ENCODE measurements around the gene HSD17B8.

The HSD17B8 gene

DNA sequence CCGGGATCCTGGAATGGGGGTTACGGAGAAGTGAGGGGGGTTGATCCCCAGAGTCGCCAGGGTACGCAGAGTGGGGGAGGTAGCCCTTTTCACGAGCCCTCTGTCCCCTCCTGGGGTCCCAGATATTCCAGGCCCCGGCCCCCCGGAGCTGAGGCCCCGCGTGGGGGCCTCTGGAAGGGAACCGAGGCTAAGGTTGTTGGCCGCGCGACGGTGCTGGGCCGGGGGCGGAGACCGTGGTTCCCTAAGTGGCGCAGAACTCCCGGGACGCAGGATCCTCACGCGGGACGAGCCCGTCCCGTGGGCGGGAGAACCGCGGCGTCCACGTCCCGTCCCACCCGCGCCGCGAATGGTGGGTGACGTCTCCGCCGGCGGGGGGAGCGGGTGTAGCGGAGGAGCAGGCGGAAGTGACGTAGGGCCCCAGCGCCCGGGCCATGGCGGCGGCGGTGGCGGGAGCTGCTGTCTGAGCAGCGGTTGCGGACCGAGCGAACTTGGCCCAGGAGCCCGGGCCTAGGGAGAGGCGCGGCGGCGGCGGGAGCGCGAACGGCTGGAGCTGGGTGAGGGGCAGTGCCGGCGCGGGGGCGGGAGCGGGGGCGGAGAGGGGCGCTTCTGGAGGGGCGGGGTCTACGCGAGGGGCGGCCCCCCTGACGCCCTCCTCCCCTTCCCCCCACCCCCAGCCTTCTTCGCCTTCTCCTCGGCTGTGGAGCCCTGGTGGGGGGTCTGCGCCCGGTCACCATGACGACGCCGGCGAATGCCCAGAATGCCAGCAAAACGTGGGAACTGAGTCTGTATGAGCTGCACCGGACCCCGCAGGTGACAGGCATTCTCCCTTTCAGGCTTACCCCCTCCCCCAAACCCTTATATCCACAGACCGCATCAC lies 3.9 kb downstream of the HSD17B8 start, which contains the start of gene RING1:
Gene RING1, plus strand, starts transcription at position 410 of the 877 bp plus-strand sequence. Its CDS starts 323 bp downstream, at position 733.
- TF ChIP-seq, protein P1, sequence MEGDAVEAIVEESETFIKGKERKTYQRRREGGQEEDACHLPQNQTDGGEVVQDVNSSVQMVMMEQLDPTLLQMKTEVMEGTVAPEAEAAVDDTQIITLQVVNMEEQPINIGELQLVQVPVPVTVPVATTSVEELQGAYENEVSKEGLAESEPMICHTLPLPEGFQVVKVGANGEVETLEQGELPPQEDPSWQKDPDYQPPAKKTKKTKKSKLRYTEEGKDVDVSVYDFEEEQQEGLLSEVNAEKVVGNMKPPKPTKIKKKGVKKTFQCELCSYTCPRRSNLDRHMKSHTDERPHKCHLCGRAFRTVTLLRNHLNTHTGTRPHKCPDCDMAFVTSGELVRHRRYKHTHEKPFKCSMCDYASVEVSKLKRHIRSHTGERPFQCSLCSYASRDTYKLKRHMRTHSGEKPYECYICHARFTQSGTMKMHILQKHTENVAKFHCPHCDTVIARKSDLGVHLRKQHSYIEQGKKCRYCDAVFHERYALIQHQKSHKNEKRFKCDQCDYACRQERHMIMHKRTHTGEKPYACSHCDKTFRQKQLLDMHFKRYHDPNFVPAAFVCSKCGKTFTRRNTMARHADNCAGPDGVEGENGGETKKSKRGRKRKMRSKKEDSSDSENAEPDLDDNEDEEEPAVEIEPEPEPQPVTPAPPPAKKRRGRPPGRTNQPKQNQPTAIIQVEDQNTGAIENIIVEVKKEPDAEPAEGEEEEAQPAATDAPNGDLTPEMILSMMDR (IDR thresholded peaks at IDR 0.05; ENCODE audit: low read length, missing control alignments): no peak
- DNase-seq (ENCODE audit: low read depth): peak; percentile 73
- H3K4me3 ChIP-seq (replicated peaks; ENCODE audit: low read depth, low read length): peak within 1 kb of the TSS; percentile 89

DNA sequence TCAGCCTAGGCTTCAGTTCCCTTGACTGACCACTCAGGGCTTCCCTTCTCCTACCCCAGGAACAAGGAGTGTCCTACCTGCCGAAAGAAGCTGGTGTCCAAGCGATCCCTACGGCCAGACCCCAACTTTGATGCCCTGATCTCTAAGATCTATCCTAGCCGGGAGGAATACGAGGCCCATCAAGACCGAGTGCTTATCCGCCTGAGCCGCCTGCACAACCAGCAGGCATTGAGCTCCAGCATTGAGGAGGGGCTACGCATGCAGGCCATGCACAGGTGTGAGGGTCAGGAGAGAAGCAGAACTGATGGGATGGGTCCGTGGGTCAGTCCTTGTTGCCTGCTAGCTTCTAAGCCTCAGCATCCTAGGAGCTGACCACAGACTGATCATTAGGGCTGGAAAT lies 5.4 kb downstream of the HSD17B8 start:
- TF ChIP-seq, protein P1 (IDR thresholded peaks at IDR 0.05; ENCODE audit: low read length, missing control alignments): no peak
- DNase-seq (ENCODE audit: low read depth): no peak
- H3K4me3 ChIP-seq (replicated peaks; ENCODE audit: low read depth, low read length): no peak overlapping the region

DNA sequence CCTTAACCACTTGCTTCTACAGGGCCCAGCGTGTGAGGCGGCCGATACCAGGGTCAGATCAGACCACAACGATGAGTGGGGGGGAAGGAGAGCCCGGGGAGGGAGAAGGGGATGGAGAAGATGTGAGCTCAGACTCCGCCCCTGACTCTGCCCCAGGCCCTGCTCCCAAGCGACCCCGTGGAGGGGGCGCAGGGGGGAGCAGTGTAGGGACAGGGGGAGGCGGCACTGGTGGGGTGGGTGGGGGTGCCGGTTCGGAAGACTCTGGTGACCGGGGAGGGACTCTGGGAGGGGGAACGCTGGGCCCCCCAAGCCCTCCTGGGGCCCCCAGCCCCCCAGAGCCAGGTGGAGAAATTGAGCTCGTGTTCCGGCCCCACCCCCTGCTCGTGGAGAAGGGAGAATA lies 6.7 kb downstream of the HSD17B8 start:
- TF ChIP-seq, protein P1 (IDR thresholded peaks at IDR 0.05; ENCODE audit: low read length, missing control alignments): no peak
- no peak for DNase-seq (ENCODE audit: low read depth)
- H3K4me3 ChIP-seq (replicated peaks; ENCODE audit: low read depth, low read length): no peak overlapping the region

DNA sequence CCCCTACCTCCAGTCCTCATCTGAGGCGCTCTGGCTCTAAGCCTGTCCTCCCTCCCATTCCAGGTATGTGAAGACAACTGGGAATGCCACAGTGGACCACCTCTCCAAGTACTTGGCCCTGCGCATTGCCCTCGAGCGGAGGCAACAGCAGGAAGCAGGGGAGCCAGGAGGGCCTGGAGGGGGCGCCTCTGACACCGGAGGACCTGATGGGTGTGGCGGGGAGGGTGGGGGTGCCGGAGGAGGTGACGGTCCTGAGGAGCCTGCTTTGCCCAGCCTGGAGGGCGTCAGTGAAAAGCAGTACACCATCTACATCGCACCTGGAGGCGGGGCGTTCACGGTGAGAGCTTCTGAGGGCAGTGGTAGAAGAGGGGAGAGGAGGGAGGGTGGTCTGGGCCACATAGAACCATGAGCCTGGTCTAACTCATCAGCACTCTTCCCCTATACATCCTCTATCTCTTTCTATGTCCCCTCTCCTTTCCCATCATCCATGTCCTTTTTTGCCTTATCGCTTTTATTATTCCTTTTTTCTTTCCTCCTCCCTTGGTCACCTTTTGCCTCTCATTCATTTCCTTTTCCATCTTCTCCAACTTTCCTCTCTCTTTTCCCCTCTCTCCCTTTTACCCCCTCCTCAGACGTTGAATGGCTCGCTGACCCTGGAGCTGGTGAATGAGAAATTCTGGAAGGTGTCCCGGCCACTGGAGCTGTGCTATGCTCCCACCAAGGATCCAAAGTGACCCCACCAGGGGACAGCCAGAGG lies 7.4 kb downstream of the HSD17B8 start:
- no peak for DNase-seq (ENCODE audit: low read depth)
- TF ChIP-seq, protein P1 (IDR thresholded peaks at IDR 0.05; ENCODE audit: low read length, missing control alignments): no peak
- H3K4me3 ChIP-seq (replicated peaks; ENCODE audit: low read depth, low read length): no peak overlapping the region

DNA sequence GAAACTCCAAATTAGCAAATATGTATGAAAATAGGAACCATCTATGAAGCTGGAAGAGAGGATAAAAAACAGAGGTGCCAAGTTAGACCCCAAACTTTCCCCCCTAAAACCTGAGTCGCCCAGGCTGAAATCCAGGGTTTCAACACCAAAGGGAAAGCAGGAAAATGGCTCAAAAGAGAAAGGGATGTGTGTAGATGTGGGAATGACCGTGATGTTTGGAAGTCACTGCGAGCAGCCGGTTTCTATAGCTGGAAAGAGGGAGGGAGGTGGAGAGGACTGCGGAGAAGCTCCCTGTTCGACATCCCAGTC lies 8.4 kb downstream of the HSD17B8 start:
- DNase-seq (ENCODE audit: low read depth): peak; percentile 18
- H3K4me3 ChIP-seq (replicated peaks; ENCODE audit: low read depth, low read length): peak overlapping the region; percentile 60
- TF ChIP-seq, protein P1 (IDR thresholded peaks at IDR 0.05; ENCODE audit: low read length, missing control alignments): no peak

DNA sequence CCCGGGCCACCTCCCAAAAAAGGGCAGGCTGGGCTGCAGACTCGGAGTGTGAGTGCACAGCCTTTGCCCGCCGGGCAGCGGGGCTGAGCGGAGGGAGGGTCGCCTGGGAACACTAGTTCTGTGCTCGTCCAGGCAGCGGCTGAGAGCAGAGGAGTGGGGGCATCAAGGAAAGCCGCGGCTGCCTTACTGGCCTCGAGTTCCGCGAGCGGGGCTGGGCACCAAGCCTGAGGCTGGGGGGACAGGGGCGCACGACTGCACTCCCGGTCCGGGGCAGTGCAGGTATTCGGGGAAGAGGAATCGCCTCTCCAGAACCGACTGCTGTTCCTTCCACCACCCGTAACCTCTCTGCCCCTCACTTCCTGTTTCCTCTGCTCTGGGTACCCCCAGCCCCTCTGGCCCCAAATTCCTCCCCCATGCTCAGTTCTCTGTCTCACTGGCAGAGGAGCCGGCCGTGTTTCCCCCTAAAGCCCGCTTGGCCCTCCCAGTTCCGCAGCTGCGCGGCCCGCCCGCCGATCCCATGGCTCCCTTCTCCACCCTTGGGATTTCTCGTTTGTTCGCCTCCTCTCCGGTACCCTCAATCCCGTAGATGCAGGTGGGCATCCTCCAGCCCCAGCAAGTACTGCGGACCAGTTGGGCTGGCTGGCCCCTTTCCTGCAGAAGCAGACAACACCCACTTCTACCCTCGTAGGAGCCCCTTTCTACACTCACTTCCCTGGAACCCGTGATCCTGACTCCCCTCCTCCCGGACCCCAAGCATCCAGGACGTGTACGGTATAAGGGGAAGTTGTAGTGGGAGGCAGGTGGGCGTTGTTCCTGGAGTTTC lies 8.9 kb downstream of the HSD17B8 start:
- H3K4me3 ChIP-seq (replicated peaks; ENCODE audit: low read depth, low read length): peak overlapping the region; percentile 60
- TF ChIP-seq, protein P1 (IDR thresholded peaks at IDR 0.05; ENCODE audit: low read length, missing control alignments): no peak
- peak; percentile 24 for DNase-seq (ENCODE audit: low read depth)
